HepG2 (cell line): ENCODE data around the gene SNAI3. TPM values are rescaled to one million over a fixed set of nuclear protein-coding genes. Genes with fewer than 3 reads are reported as not detected.

Source experiments
- AKAP8 ChIP-seq: sonication (generic); formaldehyde crosslinking; IDR thresholded peaks from 2 replicates; pipeline ENCODE4 v1.5.1; 2020; ENCODE audit warnings: mild to moderate bottlenecking, missing genetic modification reagents
- CBFB ChIP-seq: sonication (generic); formaldehyde crosslinking; IDR thresholded peaks from 2 replicates; pipeline ENCODE4 v1.4.0; 2020; ENCODE audit warnings: missing genetic modification reagents
- CBX2 ChIP-seq, 2 experiments: fragments of 200-600 bp in 1 of 2; sonication (generic); formaldehyde crosslinking in 1 of 2; IDR thresholded peaks; 2 replicates each; pipeline versions ENCODE4 v1.7.0 to v1.8.1; 2018 to 2022; ENCODE audit warnings: low read depth in 2 of 2, low read length in 1 of 2, mild to moderate bottlenecking in 1 of 2, missing genetic modification reagents in 1 of 2
- FOXM1 ChIP-seq: sonication (generic); formaldehyde crosslinking; IDR thresholded peaks from 2 replicates; pipeline ENCODE4 v1.5.0; 2020; ENCODE audit warnings: missing genetic modification reagents
- IRF2 ChIP-seq: IDR thresholded peaks from 2 replicates; pipeline ENCODE4 v1.6.1; 2018; ENCODE audit warnings: missing genetic modification reagents, missing compliant biosample characterization
- NCOA2 ChIP-seq: sonication (generic); formaldehyde crosslinking; IDR thresholded peaks from 2 replicates; pipeline ENCODE4 v1.8.0; 2022; ENCODE audit warnings: inconsistent platforms
- RAD51 ChIP-seq: fragments of 450-650 bp; IDR thresholded peaks from 2 replicates; pipeline ENCODE4 v1.6.1; 2016; ENCODE audit warnings: borderline replicate concordance
- SETDB1 ChIP-seq: sonication (generic); formaldehyde crosslinking; IDR thresholded peaks from 2 replicates; pipeline ENCODE4 v1.5.1; 2020; ENCODE audit warnings: missing genetic modification reagents, mild to moderate bottlenecking, borderline replicate concordance
- SNAI1 ChIP-seq: sonication (generic); formaldehyde crosslinking; IDR thresholded peaks from 2 replicates; pipeline ENCODE4 v1.5.0; 2020; ENCODE audit warnings: mild to moderate bottlenecking, missing genetic modification reagents, borderline replicate concordance
- SOX5 ChIP-seq: IDR thresholded peaks from 2 replicates; pipeline ENCODE4 v1.6.1; 2016; ENCODE audit warnings: borderline replicate concordance
- ZNF121 ChIP-seq: sonication (generic); formaldehyde crosslinking; IDR thresholded peaks from 2 replicates; pipeline ENCODE4 v1.5.0; 2020; ENCODE audit warnings: mild to moderate bottlenecking, missing genetic modification reagents
- ZNF24 ChIP-seq: fragments of 450-650 bp; IDR thresholded peaks from 2 replicates; pipeline ENCODE4 v1.6.1; 2017; ENCODE audit warnings: antibody characterized with exemption, mild to moderate bottlenecking
- ZNF432 ChIP-seq: sonication (generic); formaldehyde crosslinking; IDR thresholded peaks from 2 replicates; pipeline ENCODE4 v1.5.0; 2020; ENCODE audit warnings: missing genetic modification reagents, mild to moderate bottlenecking, borderline replicate concordance
- ZNF546 ChIP-seq: sonication (generic); formaldehyde crosslinking; conservative IDR thresholded peaks from 2 replicates; pipeline ENCODE4 v1.8.1; 2023; ENCODE audit warnings: mild to moderate bottlenecking, missing genetic modification reagents
- ZNF607 ChIP-seq: sonication (generic); formaldehyde crosslinking; IDR thresholded peaks from 2 replicates; pipeline ENCODE4 v1.5.1; 2020; ENCODE audit warnings: missing genetic modification reagents, mild to moderate bottlenecking, borderline replicate concordance
- ZSCAN22 ChIP-seq: sonication (generic); formaldehyde crosslinking; IDR thresholded peaks from 2 replicates; pipeline ENCODE4 v1.4.0; 2020; ENCODE audit warnings: mild to moderate bottlenecking, missing genetic modification reagents
- polyA plus RNA-seq, 8 experiments: library from polyadenylated mRNA; depleted of rRNA in 3 of 8; stranded (reverse) in 7 of 8; unstranded in 1 of 8; fragments of >200 nt; fragmentation: Illumina TruSeq in 4 of 8; extraction: Trizol in 4 of 8; gene quantifications; 2 replicates each; pipeline versions ENCODE4 v1.2.1 to v1.2.3, GENCODE V29; 2011 to 2016; ENCODE audit warnings: low read depth in 4 of 8, missing spikeins in 1 of 8, mixed read lengths in 1 of 8; ENCODE audit not compliant: insufficient read depth in 1 of 8
- total RNA-seq, 5 experiments: library from RNA; depleted of rRNA; stranded (reverse); fragments of >200 nt; fragmentation: Illumina TruSeq; extraction: Trizol; gene quantifications; 2 replicates each; pipeline ENCODE4 v1.2.3, GENCODE V29; 2016; ENCODE audit warnings: low read depth in 1 of 5
- TF ChIP-seq, protein P1 (sequence below): sonication (generic); formaldehyde crosslinking; IDR thresholded peaks from 2 replicates; pipeline ENCODE4 v1.5.1; 2020; ENCODE audit warnings: missing genetic modification reagents, mild to moderate bottlenecking, borderline replicate concordance
- TF ChIP-seq, protein P2 (sequence below): sonication (generic); formaldehyde crosslinking; IDR thresholded peaks from 2 replicates; pipeline ENCODE4 v1.5.0; 2020; ENCODE audit warnings: mild to moderate bottlenecking, low read depth, missing genetic modification reagents, borderline replicate concordance
- TF ChIP-seq, protein P3 (sequence below): sonication (generic); formaldehyde crosslinking; IDR thresholded peaks from 2 replicates; pipeline ENCODE4 v1.9.0; 2022; ENCODE audit warnings: low read depth, missing genetic modification reagents
- TF ChIP-seq, protein P4 (sequence below): sonication (generic); formaldehyde crosslinking; IDR thresholded peaks from 2 replicates; pipeline ENCODE4 v1.4.0; 2020; ENCODE audit warnings: low read depth, mild to moderate bottlenecking, missing genetic modification reagents
- TF ChIP-seq, protein P5 (sequence below): sonication (generic); formaldehyde crosslinking; IDR thresholded peaks from 2 replicates; pipeline ENCODE4 v1.5.1; 2020; ENCODE audit warnings: missing genetic modification reagents, mild to moderate bottlenecking, borderline replicate concordance
- TF ChIP-seq, protein P6 (sequence below): sonication (generic); formaldehyde crosslinking; IDR thresholded peaks from 2 replicates; pipeline ENCODE4 v1.5.0; 2020; ENCODE audit warnings: missing genetic modification reagents, mild to moderate bottlenecking, borderline replicate concordance

SNAI3 gene
- total and polyA plus RNA-seq, 2 of the 13 experiments (the other 11 are each of a cell fraction or from before 2014, with no cell fraction given), result 0.09 to 0.18 TPM

DNA sequence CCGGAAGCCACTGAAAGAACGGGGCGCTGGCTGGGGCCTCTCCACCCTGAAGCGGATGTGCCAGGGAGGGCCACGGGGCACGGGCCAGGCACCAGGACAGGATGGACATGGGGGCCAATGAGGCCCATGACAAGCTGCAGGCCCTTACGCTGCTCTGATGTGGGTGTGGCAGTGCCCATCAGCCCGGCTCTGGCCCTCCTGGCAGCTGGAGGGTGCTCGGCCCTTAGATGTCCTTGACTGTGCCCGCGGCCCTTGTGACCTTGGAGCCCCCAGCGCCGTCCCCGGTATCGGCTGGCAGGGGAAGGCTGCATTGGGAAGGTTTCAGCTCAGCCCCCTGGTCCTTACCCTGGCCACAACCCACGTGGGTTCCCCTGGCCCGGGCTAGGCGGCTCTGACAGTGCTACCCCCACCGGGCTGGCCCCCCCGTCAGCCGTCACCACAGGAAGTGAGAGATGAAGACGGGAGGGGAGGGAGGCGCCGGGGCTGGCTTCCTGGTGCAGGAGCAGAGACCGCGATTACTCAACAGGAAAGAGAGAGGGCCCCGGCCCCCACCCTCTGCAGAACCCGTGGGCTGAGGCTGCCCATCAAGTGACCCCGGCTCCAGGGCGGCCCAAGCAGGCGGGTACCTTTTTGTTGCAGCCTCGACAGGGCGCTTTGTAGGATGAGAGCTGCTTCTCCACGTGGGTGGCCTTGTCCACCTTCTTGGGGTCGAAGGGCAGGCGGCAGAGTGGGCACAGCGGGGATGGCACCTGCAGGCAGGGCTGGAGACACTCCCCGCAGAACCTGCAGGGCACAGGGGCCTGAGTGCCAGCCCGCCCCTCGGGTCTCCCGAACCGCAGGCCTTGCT is 14.6 kb upstream of the SNAI3 start (continued):
- TF ChIP-seq ZNF546 (CRISPR knock-in tag), result no peak
- TF ChIP-seq, protein P1, sequence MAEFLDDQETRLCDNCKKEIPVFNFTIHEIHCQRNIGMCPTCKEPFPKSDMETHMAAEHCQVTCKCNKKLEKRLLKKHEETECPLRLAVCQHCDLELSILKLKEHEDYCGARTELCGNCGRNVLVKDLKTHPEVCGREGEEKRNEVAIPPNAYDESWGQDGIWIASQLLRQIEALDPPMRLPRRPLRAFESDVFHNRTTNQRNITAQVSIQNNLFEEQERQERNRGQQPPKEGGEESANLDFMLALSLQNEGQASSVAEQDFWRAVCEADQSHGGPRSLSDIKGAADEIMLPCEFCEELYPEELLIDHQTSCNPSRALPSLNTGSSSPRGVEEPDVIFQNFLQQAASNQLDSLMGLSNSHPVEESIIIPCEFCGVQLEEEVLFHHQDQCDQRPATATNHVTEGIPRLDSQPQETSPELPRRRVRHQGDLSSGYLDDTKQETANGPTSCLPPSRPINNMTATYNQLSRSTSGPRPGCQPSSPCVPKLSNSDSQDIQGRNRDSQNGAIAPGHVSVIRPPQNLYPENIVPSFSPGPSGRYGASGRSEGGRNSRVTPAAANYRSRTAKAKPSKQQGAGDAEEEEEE (CRISPR knock-in tag), result peak; percentile 72; the same call in 1 of the 2 replicates
- TF ChIP-seq, protein P2, sequence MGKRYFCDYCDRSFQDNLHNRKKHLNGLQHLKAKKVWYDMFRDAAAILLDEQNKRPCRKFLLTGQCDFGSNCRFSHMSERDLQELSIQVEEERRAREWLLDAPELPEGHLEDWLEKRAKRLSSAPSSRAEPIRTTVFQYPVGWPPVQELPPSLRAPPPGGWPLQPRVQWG (CRISPR knock-in tag), result no peak
- TF ChIP-seq CBFB (CRISPR knock-in tag), result peak; percentile 73; the same call in 1 of the 2 replicates
- TF ChIP-seq, protein P3, sequence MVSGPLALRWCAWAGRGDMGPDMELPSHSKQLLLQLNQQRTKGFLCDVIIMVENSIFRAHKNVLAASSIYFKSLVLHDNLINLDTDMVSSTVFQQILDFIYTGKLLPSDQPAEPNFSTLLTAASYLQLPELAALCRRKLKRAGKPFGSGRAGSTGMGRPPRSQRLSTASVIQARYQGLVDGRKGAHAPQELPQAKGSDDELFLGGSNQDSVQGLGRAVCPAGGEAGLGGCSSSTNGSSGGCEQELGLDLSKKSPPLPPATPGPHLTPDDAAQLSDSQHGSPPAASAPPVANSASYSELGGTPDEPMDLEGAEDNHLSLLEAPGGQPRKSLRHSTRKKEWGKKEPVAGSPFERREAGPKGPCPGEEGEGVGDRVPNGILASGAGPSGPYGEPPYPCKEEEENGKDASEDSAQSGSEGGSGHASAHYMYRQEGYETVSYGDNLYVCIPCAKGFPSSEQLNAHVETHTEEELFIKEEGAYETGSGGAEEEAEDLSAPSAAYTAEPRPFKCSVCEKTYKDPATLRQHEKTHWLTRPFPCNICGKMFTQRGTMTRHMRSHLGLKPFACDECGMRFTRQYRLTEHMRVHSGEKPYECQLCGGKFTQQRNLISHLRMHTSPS (CRISPR knock-in tag), result peak; percentile 88
- TF ChIP-seq, protein P4, sequence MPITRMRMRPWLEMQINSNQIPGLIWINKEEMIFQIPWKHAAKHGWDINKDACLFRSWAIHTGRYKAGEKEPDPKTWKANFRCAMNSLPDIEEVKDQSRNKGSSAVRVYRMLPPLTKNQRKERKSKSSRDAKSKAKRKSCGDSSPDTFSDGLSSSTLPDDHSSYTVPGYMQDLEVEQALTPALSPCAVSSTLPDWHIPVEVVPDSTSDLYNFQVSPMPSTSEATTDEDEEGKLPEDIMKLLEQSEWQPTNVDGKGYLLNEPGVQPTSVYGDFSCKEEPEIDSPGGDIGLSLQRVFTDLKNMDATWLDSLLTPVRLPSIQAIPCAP (CRISPR knock-in tag), result no peak
- peak; percentile 72 for TF ChIP-seq NCOA2 (CRISPR knock-in tag)
- TF ChIP-seq, protein P5, sequence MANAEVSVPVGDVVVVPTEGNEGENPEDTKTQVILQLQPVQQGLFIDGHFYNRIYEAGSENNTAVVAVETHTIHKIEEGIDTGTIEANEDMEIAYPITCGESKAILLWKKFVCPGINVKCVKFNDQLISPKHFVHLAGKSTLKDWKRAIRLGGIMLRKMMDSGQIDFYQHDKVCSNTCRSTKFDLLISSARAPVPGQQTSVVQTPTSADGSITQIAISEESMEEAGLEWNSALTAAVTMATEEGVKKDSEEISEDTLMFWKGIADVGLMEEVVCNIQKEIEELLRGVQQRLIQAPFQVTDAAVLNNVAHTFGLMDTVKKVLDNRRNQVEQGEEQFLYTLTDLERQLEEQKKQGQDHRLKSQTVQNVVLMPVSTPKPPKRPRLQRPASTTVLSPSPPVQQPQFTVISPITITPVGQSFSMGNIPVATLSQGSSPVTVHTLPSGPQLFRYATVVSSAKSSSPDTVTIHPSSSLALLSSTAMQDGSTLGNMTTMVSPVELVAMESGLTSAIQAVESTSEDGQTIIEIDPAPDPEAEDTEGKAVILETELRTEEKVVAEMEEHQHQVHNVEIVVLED (CRISPR knock-in tag), result 0 out of 2 replicates have a peak, but pooled peaks have one; percentile 71
- TF ChIP-seq SETDB1 (CRISPR knock-in tag), result no peak
- TF ChIP-seq AKAP8 (CRISPR knock-in tag), result peak; percentile 92
- peak; percentile 60; the same call in 1 of the 2 replicates for TF ChIP-seq SOX5
- TF ChIP-seq ZNF432 (CRISPR knock-in tag), result no peak
- peak; percentile 72 for TF ChIP-seq IRF2 (CRISPR knock-in tag)
- 0 out of 2 replicates have a peak, but pooled peaks have one; percentile 29 for TF ChIP-seq ZNF607 (CRISPR knock-in tag)
- no peak for TF ChIP-seq CBX2 (IDR thresholded peaks at IDR 0.05; ENCODE audit: low read depth, low read length)
- no peak for TF ChIP-seq CBX2 (CRISPR knock-in tag; IDR thresholded peaks at IDR 0.05; ENCODE audit: low read depth)
- no peak for TF ChIP-seq ZNF121
- no peak for TF ChIP-seq ZSCAN22 (CRISPR knock-in tag)
- TF ChIP-seq SNAI1 (CRISPR knock-in tag), result no peak
- TF ChIP-seq ZNF24, result no peak
- TF ChIP-seq, protein P6, sequence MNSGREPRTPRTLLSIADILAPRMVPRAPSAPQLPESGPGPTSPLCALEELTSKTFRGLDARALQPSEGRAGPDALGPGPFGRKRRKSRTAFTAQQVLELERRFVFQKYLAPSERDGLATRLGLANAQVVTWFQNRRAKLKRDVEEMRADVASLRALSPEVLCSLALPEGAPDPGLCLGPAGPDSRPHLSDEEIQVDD, result no peak
- peak; percentile 30; the same call in 1 of the 2 replicates for TF ChIP-seq RAD51
- TF ChIP-seq FOXM1, result no peak
